ENCODE measurements around the gene SLC30A2. TPM values are rescaled to one million over a fixed set of nuclear protein-coding genes. Genes with fewer than 3 reads are reported as not detected.

The SLC30A2 gene
- total and polyA plus RNA-seq, 2 experiments from 2014 or later, result 0.07 TPM; not detected in 1

DNA sequence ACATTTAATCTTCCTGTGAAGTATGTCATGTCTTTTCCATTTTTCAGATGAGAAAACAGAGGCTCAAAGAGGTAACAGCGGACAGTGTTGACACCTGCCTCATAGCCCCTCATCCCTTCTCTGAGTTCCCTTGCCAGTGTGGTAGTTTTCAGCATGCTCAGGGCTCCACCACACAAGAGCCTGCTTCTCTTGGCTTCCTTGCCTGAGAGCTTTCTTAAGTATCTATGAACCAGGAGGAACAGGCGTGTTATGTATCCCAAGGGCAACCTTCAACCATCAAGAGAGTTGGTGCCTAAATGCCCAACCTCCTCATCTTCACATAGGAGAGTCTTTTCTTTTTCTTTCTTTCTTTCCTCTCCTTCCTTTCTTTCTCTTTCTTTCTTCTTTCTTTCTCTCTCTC lies 42.2 kb downstream of the SLC30A2 start:
- Histone ChIP-seq H3K9me2 (ENCODE audit: insufficient read depth) (no peaks in the 10 kb centered on the region), H3K27me3 (ENCODE audit: insufficient read depth) (no peaks in the 10 kb centered on the region), H3K36me3 (ENCODE audit: insufficient read depth) (no peaks in the 10 kb centered on the region), H3K4me1 (ENCODE audit: insufficient read depth) (peaks cover 2% of the 10 kb centered on the region), H3K79me2 (replicated peaks; ENCODE audit: insufficient read depth) (no peaks in the 10 kb centered on the region), H3K4me2 (no peak overlapping the region), H3F3A (replicated peaks; ENCODE audit: low read depth) (no peaks in the 10 kb centered on the region), H4K20me1 (replicated peaks; ENCODE audit: insufficient read depth) (no peaks in the 10 kb centered on the region), H3K4me3 (no peak overlapping the region), H3K27ac (ENCODE audit: low read depth) (no peak overlapping the region), H2AFZ (no peak overlapping the region)
- no peak overlapping the region for H3K27ac Mint-ChIP-seq
- ATAC-seq (no peak), DNase-seq (ENCODE audit: low spot score) (no peak)
- H3K4me1 Mint-ChIP-seq, result peaks cover 8% of the 10 kb centered on the region
- no peak overlapping the region for H3K4me3 Mint-ChIP-seq
- H3K9me3 Mint-ChIP-seq, result no peaks in the 10 kb centered on the region
- H3K36me3 Mint-ChIP-seq (ENCODE audit: low read depth), result no peaks in the 10 kb centered on the region
- TF ChIP-seq ZNF114 (CRISPR knock-in tag; IDR thresholded peaks at IDR 0.05), result no peak
- no peak for TF ChIP-seq CREB1 (CRISPR knock-in tag; IDR thresholded peaks at IDR 0.05; ENCODE audit: low read depth)
- no peak for TF ChIP-seq JUNB (IDR thresholded peaks at IDR 0.05; ENCODE audit: unreplicated experiment)
- TF ChIP-seq, protein P1, sequence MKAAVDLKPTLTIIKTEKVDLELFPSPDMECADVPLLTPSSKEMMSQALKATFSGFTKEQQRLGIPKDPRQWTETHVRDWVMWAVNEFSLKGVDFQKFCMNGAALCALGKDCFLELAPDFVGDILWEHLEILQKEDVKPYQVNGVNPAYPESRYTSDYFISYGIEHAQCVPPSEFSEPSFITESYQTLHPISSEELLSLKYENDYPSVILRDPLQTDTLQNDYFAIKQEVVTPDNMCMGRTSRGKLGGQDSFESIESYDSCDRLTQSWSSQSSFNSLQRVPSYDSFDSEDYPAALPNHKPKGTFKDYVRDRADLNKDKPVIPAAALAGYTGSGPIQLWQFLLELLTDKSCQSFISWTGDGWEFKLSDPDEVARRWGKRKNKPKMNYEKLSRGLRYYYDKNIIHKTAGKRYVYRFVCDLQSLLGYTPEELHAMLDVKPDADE (IDR thresholded peaks at IDR 0.05), result no peak
- TF ChIP-seq ZNF331 (CRISPR knock-in tag; IDR thresholded peaks at IDR 0.05; ENCODE audit: low read depth), result no peak
- TF ChIP-seq EZH2phosphoT487 (IDR thresholded peaks at IDR 0.05; ENCODE audit: unreplicated experiment), result no peak
- TF ChIP-seq, protein P2, sequence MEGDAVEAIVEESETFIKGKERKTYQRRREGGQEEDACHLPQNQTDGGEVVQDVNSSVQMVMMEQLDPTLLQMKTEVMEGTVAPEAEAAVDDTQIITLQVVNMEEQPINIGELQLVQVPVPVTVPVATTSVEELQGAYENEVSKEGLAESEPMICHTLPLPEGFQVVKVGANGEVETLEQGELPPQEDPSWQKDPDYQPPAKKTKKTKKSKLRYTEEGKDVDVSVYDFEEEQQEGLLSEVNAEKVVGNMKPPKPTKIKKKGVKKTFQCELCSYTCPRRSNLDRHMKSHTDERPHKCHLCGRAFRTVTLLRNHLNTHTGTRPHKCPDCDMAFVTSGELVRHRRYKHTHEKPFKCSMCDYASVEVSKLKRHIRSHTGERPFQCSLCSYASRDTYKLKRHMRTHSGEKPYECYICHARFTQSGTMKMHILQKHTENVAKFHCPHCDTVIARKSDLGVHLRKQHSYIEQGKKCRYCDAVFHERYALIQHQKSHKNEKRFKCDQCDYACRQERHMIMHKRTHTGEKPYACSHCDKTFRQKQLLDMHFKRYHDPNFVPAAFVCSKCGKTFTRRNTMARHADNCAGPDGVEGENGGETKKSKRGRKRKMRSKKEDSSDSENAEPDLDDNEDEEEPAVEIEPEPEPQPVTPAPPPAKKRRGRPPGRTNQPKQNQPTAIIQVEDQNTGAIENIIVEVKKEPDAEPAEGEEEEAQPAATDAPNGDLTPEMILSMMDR (conservative IDR thresholded peaks at IDR 0.05; ENCODE audit: low read depth in 2 of 2), result no peak
- no peak for TF ChIP-seq POLR2AphosphoS5 (IDR thresholded peaks at IDR 0.05; ENCODE audit: low read depth)
- TF ChIP-seq, protein P3, sequence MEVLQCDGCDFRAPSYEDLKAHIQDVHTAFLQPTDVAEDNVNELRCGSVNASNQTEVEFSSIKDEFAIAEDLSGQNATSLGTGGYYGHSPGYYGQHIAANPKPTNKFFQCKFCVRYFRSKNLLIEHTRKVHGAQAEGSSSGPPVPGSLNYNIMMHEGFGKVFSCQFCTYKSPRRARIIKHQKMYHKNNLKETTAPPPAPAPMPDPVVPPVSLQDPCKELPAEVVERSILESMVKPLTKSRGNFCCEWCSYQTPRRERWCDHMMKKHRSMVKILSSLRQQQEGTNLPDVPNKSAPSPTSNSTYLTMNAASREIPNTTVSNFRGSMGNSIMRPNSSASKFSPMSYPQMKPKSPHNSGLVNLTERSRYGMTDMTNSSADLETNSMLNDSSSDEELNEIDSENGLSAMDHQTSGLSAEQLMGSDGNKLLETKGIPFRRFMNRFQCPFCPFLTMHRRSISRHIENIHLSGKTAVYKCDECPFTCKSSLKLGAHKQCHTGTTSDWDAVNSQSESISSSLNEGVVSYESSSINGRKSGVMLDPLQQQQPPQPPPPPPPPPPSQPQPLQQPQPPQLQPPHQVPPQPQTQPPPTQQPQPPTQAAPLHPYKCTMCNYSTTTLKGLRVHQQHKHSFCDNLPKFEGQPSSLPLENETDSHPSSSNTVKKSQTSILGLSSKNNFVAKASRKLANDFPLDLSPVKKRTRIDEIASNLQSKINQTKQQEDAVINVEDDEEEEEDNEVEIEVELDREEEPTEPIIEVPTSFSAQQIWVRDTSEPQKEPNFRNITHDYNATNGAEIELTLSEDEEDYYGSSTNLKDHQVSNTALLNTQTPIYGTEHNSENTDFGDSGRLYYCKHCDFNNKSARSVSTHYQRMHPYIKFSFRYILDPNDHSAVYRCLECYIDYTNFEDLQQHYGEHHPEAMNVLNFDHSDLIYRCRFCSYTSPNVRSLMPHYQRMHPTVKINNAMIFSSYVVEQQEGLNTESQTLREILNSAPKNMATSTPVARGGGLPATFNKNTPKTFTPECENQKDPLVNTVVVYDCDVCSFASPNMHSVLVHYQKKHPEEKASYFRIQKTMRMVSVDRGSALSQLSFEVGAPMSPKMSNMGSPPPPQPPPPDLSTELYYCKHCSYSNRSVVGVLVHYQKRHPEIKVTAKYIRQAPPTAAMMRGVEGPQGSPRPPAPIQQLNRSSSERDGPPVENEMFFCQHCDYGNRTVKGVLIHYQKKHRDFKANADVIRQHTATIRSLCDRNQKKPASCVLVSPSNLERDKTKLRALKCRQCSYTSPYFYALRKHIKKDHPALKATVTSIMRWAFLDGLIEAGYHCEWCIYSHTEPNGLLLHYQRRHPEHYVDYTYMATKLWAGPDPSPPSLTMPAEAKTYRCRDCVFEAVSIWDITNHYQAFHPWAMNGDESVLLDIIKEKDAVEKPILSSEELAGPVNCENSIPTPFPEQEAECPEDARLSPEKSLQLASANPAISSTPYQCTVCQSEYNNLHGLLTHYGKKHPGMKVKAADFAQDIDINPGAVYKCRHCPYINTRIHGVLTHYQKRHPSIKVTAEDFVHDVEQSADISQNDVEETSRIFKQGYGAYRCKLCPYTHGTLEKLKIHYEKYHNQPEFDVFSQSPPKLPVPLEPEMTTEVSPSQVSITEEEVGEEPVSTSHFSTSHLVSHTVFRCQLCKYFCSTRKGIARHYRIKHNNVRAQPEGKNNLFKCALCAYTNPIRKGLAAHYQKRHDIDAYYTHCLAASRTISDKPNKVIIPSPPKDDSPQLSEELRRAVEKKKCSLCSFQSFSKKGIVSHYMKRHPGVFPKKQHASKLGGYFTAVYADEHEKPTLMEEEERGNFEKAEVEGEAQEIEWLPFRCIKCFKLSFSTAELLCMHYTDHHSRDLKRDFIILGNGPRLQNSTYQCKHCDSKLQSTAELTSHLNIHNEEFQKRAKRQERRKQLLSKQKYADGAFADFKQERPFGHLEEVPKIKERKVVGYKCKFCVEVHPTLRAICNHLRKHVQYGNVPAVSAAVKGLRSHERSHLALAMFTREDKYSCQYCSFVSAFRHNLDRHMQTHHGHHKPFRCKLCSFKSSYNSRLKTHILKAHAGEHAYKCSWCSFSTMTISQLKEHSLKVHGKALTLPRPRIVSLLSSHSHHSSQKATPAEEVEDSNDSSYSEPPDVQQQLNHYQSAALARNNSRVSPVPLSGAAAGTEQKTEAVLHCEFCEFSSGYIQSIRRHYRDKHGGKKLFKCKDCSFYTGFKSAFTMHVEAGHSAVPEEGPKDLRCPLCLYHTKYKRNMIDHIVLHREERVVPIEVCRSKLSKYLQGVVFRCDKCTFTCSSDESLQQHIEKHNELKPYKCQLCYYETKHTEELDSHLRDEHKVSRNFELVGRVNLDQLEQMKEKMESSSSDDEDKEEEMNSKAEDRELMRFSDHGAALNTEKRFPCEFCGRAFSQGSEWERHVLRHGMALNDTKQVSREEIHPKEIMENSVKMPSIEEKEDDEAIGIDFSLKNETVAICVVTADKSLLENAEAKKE (CRISPR knock-in tag; IDR thresholded peaks at IDR 0.05), result no peak
- peaks cover 9% of the 10 kb centered on the region for H3K27me3 Mint-ChIP-seq (ENCODE audit: insufficient read depth, low read depth, poor library complexity)
